HepG2 (cell line): ENCODE measurements around the gene CBX6.

ENCODE experiments used
- CHD2 ChIP-seq: IDR thresholded peaks from 2 replicates; pipeline ENCODE4 v1.6.1; 2011; ENCODE audit warnings: low read depth, low read length, improper control_type of control experiment
- FOXA1 ChIP-seq, 2 experiments: fragments of 450-650 bp in 1 of 2; sonication (generic) in 1 of 2; formaldehyde crosslinking in 1 of 2; IDR thresholded peaks; 2 replicates each; pipeline versions ENCODE4 v1.4.0 to v1.6.1; 2016 to 2020; ENCODE audit warnings: missing genetic modification reagents in 1 of 2
- FOXK2 ChIP-seq: fragments of 450-650 bp; IDR thresholded peaks from 2 replicates; pipeline ENCODE4 v1.6.1; 2016
- IRX3 ChIP-seq: sonication (generic); formaldehyde crosslinking; IDR thresholded peaks from 2 replicates; pipeline ENCODE4 v1.8.1; 2023; ENCODE audit warnings: mild to moderate bottlenecking, low read depth, missing genetic modification reagents, borderline replicate concordance
- POLR2A ChIP-seq, 2 experiments: IDR thresholded peaks; 2 replicates each; pipeline ENCODE4 v1.6.1; 2011; ENCODE audit warnings: low read depth in 2 of 2, low read length in 2 of 2, mild to moderate bottlenecking in 1 of 2, moderate library complexity in 1 of 2; ENCODE audit not compliant: insufficient read depth in 1 of 2
- SIN3A ChIP-seq: IDR thresholded peaks from 2 replicates; pipeline ENCODE4 v1.6.1; 2011; ENCODE audit warnings: low read depth, mild to moderate bottlenecking, control low read depth, low read length, borderline replicate concordance
- TAF15 ChIP-seq: fragments of 200-400 bp; formaldehyde crosslinking; IDR thresholded peaks from one replicate; pipeline ENCODE4 v1.6.1; 2018; ENCODE audit warnings: mild to moderate bottlenecking, low read depth, low read length; ENCODE audit not compliant: poor library complexity, severe bottlenecking
- XRCC5 ChIP-seq: fragments of 200-400 bp; formaldehyde crosslinking; optimal IDR thresholded peaks from 2 replicates; pipeline ENCODE3; 2017; ENCODE audit warnings: mild to moderate bottlenecking, low read length
- ZNF143 ChIP-seq: sonication (generic); formaldehyde crosslinking; IDR thresholded peaks from 2 replicates; pipeline ENCODE4 v1.4.0; 2020; ENCODE audit warnings: missing genetic modification reagents
- TF ChIP-seq, protein P1 (sequence below), 2 experiments: sonication (generic) in 1 of 2; formaldehyde crosslinking in 1 of 2; IDR thresholded peaks; 2 replicates each; pipeline versions ENCODE4 v1.5.1 to v1.6.1; 2011 to 2020; ENCODE audit warnings: borderline replicate concordance in 1 of 2, low read depth in 1 of 2, low read length in 1 of 2, mild to moderate bottlenecking in 1 of 2, missing genetic modification reagents in 1 of 2, moderate library complexity in 1 of 2
- TF ChIP-seq, protein P2 (sequence below): sonication (generic); formaldehyde crosslinking; IDR thresholded peaks from 2 replicates; pipeline ENCODE4 v1.4.0; 2020; ENCODE audit warnings: missing genetic modification reagents, borderline replicate concordance
- TF ChIP-seq, protein P3 (sequence below): sonication (generic); formaldehyde crosslinking; IDR thresholded peaks from 2 replicates; pipeline ENCODE4 v1.5.0; 2020; ENCODE audit warnings: mild to moderate bottlenecking, missing genetic modification reagents, moderate library complexity
- TF ChIP-seq, protein P4 (sequence below): sonication (generic); formaldehyde crosslinking; IDR thresholded peaks from 2 replicates; pipeline ENCODE4 v1.4.0; 2020; ENCODE audit warnings: missing genetic modification reagents

DNA sequence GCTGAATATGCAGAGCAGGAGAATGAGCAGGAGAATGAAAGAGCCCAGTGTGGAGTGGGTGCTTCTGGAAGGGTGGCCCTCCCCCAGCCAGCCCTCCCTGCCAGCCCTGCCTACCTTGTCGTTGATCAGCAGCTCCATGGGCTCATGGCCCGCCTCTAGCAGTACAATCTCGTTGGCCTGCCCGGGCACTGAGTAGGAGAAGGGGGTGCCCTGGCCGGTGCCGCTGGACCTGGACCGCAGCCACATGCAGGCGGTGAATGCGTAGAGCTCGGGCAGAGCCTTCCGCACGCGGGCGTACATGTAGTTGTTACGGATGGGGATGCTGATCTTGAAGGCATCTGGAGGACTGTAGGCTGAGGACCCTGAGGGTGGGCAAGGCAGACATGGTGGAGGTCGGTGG, 45.6 kb downstream of the CBX6 start:
- TF ChIP-seq, protein P1, sequence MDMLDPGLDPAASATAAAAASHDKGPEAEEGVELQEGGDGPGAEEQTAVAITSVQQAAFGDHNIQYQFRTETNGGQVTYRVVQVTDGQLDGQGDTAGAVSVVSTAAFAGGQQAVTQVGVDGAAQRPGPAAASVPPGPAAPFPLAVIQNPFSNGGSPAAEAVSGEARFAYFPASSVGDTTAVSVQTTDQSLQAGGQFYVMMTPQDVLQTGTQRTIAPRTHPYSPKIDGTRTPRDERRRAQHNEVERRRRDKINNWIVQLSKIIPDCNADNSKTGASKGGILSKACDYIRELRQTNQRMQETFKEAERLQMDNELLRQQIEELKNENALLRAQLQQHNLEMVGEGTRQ (IDR thresholded peaks at IDR 0.05; ENCODE audit: low read depth, low read length) = no peak
- TF ChIP-seq, protein P1 (CRISPR knock-in tag; IDR thresholded peaks at IDR 0.05; ENCODE audit: borderline replicate concordance) = no peak
- TF ChIP-seq FOXA1 (IDR thresholded peaks at IDR 0.05) (no peak), FOXA1 (CRISPR knock-in tag; IDR thresholded peaks at IDR 0.05) (no peak), SIN3A (no peak), TAF15 (no peak), POLR2A (IDR thresholded peaks at IDR 0.05; ENCODE audit: insufficient read depth in 1 of 2, low read depth in 2 of 2, low read length in 2 of 2) (no peak), XRCC5 (no peak), FOXK2 (no peak), CHD2 (no peak), IRX3 (CRISPR knock-in tag) (no peak), ZNF143 (CRISPR knock-in tag) (no peak)
- TF ChIP-seq, protein P2, sequence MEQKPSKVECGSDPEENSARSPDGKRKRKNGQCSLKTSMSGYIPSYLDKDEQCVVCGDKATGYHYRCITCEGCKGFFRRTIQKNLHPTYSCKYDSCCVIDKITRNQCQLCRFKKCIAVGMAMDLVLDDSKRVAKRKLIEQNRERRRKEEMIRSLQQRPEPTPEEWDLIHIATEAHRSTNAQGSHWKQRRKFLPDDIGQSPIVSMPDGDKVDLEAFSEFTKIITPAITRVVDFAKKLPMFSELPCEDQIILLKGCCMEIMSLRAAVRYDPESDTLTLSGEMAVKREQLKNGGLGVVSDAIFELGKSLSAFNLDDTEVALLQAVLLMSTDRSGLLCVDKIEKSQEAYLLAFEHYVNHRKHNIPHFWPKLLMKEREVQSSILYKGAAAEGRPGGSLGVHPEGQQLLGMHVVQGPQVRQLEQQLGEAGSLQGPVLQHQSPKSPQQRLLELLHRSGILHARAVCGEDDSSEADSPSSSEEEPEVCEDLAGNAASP = no peak
- TF ChIP-seq, protein P3, sequence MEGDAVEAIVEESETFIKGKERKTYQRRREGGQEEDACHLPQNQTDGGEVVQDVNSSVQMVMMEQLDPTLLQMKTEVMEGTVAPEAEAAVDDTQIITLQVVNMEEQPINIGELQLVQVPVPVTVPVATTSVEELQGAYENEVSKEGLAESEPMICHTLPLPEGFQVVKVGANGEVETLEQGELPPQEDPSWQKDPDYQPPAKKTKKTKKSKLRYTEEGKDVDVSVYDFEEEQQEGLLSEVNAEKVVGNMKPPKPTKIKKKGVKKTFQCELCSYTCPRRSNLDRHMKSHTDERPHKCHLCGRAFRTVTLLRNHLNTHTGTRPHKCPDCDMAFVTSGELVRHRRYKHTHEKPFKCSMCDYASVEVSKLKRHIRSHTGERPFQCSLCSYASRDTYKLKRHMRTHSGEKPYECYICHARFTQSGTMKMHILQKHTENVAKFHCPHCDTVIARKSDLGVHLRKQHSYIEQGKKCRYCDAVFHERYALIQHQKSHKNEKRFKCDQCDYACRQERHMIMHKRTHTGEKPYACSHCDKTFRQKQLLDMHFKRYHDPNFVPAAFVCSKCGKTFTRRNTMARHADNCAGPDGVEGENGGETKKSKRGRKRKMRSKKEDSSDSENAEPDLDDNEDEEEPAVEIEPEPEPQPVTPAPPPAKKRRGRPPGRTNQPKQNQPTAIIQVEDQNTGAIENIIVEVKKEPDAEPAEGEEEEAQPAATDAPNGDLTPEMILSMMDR (CRISPR knock-in tag) = no peak
- TF ChIP-seq, protein P4, sequence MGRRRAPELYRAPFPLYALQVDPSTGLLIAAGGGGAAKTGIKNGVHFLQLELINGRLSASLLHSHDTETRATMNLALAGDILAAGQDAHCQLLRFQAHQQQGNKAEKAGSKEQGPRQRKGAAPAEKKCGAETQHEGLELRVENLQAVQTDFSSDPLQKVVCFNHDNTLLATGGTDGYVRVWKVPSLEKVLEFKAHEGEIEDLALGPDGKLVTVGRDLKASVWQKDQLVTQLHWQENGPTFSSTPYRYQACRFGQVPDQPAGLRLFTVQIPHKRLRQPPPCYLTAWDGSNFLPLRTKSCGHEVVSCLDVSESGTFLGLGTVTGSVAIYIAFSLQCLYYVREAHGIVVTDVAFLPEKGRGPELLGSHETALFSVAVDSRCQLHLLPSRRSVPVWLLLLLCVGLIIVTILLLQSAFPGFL = no peak
